Ishikawa (cell line): Measurements from ENCODE around the gene TMEM134.

Source experiments
- CEBPB ChIP-seq: IDR thresholded peaks from 2 replicates; pipeline ENCODE4 v1.6.1; 2012
- CREB1 ChIP-seq: IDR thresholded peaks from 2 replicates; pipeline ENCODE4 v1.6.1; 2012; ENCODE audit warnings: low read depth
- EGR1 ChIP-seq: IDR thresholded peaks from 2 replicates; pipeline ENCODE4 v1.6.1; 2012
- EP300 ChIP-seq: IDR thresholded peaks from 2 replicates; pipeline ENCODE4 v1.6.1; 2012; ENCODE audit warnings: borderline replicate concordance
- FOXM1 ChIP-seq: IDR thresholded peaks from 2 replicates; pipeline ENCODE4 v1.6.1; 2012; ENCODE audit warnings: low read depth, borderline replicate concordance
- NFIC ChIP-seq: IDR thresholded peaks from 2 replicates; pipeline ENCODE4 v1.6.1; 2012
- RAD21 ChIP-seq: IDR thresholded peaks from 2 replicates; pipeline ENCODE4 v1.6.1; 2012; ENCODE audit warnings: low read depth
- TAF1 ChIP-seq: IDR thresholded peaks from 2 replicates; pipeline ENCODE4 v1.6.1; 2012; ENCODE audit warnings: low read depth, mild to moderate bottlenecking
- TCF12 ChIP-seq: IDR thresholded peaks from 2 replicates; pipeline ENCODE4 v1.6.1; 2012; ENCODE audit warnings: low read depth
- TEAD4 ChIP-seq: IDR thresholded peaks from 2 replicates; pipeline ENCODE4 v1.6.1; 2012
- YY1 ChIP-seq: IDR thresholded peaks from 2 replicates; pipeline ENCODE4 v1.6.1; 2012; ENCODE audit warnings: low read depth
- ZBTB7A ChIP-seq: IDR thresholded peaks from 2 replicates; pipeline ENCODE4 v1.6.1; 2012; ENCODE audit warnings: low read depth
- TF ChIP-seq, protein P1 (sequence below): IDR thresholded peaks from 2 replicates; pipeline ENCODE4 v1.6.1; 2012
- TF ChIP-seq, protein P2 (sequence below): IDR thresholded peaks from 2 replicates; pipeline ENCODE4 v1.6.1; 2012
- TF ChIP-seq, protein P3 (sequence below): IDR thresholded peaks from 2 replicates; pipeline ENCODE4 v1.6.1; 2012; ENCODE audit warnings: low read depth, mild to moderate bottlenecking

Gene TMEM134

DNA sequence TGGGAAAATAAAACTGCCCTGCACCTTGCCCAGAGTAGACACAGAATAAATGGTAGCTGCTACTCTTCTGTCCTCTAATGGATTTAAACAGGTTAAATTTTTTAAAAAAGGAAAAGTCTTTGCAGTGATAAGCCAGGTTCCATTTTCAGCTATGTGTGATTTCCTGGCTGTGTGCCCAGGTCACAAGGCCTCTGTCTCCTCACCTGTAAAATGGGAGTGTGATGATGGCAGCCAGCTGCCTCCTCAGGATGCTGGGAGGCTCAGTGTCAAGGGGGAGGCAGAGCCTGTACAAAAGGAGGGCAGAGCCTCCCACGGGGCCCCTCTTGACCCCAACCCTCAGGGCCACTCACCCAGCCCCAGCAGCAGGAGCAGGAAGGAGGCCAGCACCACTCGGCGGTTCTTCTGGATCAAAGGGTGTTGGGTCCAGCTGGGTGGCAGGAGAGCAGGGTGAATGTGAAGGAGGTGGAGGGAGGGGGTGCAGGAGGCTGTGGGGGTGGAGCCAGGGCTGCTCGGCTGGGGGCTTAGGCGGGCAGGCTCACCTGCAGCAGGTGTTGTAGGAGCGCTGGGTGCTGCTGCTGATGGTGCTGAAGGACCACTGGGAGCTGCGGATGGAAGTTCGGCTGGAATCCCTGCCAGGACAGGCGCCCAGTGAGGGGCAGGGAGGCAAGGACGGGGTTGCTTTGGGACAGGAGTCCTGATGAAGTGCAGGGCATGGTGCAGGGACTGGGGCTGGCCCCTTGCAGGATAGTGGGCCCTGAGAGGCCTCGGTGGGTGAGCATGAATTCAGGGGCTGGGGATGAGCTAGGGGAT is 1.9 kb downstream of the TMEM134 start:
- no peak for TF ChIP-seq ZBTB7A
- TF ChIP-seq NFIC: peak; percentile 63

DNA sequence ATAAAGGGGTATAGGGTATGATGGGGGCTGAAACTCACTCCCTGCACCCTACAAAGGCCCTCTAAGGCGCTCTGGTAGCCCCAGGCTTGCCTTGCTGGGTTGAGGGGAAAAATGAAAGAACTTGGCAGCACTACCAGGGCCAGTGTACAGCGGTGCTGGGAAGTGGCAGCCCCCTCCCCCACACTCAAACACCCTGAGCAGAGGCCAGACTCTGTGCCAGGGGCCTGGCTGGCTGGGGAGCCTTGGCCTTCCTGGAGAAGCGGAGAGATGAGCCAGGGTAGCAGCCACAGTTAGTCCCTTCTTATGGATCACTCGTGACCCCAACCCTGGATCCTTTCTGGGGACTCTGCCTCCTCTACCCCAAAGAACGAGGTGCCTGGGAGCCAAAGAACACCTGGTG is 2.7 kb downstream of the TMEM134 start:
- TF ChIP-seq, protein P1, sequence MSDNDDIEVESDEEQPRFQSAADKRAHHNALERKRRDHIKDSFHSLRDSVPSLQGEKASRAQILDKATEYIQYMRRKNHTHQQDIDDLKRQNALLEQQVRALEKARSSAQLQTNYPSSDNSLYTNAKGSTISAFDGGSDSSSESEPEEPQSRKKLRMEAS: no peak
- TF ChIP-seq, protein P2, sequence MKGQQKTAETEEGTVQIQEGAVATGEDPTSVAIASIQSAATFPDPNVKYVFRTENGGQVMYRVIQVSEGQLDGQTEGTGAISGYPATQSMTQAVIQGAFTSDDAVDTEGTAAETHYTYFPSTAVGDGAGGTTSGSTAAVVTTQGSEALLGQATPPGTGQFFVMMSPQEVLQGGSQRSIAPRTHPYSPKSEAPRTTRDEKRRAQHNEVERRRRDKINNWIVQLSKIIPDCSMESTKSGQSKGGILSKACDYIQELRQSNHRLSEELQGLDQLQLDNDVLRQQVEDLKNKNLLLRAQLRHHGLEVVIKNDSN: no peak
- TF ChIP-seq, protein P3, sequence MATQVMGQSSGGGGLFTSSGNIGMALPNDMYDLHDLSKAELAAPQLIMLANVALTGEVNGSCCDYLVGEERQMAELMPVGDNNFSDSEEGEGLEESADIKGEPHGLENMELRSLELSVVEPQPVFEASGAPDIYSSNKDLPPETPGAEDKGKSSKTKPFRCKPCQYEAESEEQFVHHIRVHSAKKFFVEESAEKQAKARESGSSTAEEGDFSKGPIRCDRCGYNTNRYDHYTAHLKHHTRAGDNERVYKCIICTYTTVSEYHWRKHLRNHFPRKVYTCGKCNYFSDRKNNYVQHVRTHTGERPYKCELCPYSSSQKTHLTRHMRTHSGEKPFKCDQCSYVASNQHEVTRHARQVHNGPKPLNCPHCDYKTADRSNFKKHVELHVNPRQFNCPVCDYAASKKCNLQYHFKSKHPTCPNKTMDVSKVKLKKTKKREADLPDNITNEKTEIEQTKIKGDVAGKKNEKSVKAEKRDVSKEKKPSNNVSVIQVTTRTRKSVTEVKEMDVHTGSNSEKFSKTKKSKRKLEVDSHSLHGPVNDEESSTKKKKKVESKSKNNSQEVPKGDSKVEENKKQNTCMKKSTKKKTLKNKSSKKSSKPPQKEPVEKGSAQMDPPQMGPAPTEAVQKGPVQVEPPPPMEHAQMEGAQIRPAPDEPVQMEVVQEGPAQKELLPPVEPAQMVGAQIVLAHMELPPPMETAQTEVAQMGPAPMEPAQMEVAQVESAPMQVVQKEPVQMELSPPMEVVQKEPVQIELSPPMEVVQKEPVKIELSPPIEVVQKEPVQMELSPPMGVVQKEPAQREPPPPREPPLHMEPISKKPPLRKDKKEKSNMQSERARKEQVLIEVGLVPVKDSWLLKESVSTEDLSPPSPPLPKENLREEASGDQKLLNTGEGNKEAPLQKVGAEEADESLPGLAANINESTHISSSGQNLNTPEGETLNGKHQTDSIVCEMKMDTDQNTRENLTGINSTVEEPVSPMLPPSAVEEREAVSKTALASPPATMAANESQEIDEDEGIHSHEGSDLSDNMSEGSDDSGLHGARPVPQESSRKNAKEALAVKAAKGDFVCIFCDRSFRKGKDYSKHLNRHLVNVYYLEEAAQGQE: no peak
- TF ChIP-seq CEBPB: no peak
- TF ChIP-seq CREB1: no peak
- TF ChIP-seq YY1: no peak
- no peak for TF ChIP-seq EGR1
- no peak for TF ChIP-seq ZBTB7A
- no peak for TF ChIP-seq FOXM1
- no peak for TF ChIP-seq TAF1
- no peak for TF ChIP-seq TCF12
- no peak for TF ChIP-seq EP300
- no peak for TF ChIP-seq TEAD4
- TF ChIP-seq RAD21: no peak
- TF ChIP-seq NFIC: no peak

DNA sequence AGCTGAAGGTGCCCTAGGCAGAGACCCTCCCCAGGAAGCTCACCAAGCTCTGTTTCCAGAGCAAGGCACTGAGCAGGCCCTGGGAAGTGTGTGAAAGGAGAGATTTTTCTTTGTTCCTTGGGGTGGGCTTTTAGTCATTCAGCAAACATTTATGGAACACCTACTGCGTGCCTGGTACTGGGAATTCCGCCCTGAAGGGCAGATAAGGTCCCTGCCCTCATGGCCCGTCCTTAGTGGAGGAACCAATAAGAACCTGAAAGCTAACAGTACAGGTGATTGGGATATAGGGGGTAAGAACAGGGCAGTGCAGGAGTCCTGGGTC is 3.9 kb downstream of the TMEM134 start:
- TF ChIP-seq EGR1 (no peak), EP300 (0 out of 2 replicates have a peak, but pooled peaks have one; percentile 11)

DNA sequence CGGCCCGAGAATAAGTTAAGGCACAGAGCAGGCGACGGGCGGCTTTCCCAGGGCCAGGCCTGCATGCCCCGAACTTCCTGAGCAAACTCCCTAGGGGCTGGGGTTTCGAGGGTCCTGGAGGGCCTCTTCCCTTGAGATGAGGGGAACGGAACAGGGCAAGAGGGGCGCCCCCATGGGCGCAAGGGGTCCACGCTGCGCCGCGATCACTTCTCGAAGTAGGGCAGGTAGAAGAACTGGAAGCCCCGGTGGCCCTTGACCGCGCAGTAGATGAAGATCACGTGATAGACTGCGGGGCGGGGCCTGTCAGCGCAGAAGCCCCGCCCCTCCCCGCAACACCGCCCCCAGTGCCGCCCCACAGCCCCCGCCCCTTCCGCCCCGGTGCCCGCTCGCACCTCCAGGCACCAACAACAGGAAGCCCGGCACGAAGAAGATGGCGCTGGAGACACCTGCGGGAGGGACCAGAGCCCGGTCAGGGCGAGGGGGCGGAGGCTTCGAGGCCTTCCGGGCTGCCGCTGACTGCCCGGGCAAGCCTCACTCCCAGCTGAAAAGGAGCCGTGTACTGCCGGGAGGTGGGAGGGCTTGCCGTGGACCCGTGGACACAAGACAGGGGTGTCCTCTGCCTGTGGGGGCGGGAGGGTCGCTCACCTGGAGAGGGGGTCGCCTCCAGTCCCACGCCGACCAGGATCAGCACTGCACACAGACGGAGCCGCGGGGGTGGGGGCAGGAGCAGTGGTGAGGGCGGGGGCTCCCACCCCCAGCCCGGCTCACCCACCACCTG is 4.5 kb downstream of the TMEM134 start:
- TF ChIP-seq, protein P1: peak; percentile 72
- TF ChIP-seq TEAD4 (no peak), TAF1 (peak; percentile 86), TCF12 (peak; percentile 39; the same call in 1 of the 2 replicates), CEBPB (no peak), ZBTB7A (peak; percentile 94), YY1 (peak; percentile 86), EGR1 (peak; percentile 31; the same call in 1 of the 2 replicates)
- TF ChIP-seq, protein P2: peak; percentile 91

DNA sequence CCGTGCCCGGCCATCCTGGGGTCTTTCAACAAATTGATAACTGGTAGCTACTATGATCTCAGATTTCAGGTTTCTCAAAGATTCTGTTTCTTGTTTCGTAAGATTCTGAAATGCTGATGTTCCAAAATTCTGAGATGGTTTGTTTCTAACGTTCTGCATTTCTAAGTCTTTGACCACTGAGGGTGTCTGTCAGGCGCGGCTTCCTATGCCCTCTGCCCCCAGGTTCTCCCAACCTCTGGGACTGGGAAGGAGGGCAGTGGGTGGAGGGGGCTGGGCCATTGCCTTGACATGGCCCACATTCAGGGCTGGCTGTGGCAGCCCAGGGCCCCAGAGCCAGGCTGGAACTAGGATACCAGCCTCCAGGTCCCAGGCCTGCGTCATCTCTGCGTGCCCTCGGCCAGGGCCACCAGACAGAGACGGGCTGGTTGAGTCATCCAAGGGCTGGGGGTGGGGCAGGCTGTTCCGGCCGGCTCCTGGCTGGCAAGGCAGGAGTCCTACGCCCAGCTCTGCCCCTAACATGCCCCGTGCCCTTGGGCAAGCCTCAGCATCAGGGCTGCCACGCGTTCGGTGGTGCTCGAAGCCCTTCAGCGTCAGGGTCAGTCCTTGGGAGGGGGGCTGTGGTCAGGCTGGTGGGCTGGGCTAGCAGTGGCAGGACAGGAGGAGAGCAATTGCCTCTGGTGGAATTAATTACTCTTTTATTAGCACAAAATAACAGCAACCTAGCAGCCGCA is 5.2 kb downstream of the TMEM134 start:
- TF ChIP-seq, protein P3: no peak
- TF ChIP-seq YY1 (no peak), CEBPB (no peak), NFIC (no peak), ZBTB7A (no peak), EGR1 (no peak), EP300 (no peak), TCF12 (no peak), TAF1 (no peak), CREB1 (no peak), FOXM1 (no peak), TEAD4 (no peak), RAD21 (no peak)
- TF ChIP-seq, protein P1: no peak; the same call in 1 of the 2 replicates
- TF ChIP-seq, protein P2: no peak
